Measurements from ENCODE around the gene OLFML2B. TPM values are rescaled to one million over a fixed set of nuclear protein-coding genes. Genes with fewer than 3 reads are reported as not detected.

Gene OLFML2B
- total and polyA plus RNA-seq, 4 donors = 3.0 to 52.2 (median 11.7) TPM

DNA sequence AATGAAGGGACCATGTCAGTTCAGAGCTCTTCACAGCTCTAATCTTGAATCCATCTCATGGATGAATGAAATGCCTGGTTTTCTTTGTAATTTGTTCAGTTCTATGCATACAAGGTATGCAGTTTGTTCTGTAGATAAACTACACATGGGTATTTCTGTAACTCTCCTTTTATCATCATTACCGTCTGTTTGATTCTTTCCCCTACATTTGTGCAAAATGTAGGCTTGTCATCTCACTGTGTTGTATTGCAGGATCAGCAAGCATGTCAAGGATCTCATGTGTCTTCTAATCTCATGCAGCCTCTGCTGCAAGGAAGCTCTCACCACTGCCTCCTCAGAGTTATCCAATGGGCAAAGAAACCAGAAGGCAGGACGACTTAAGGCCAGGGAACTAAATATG, 79.3 kb downstream of the OLFML2B start:
- Histone ChIP-seq H3K9ac (ENCODE audit: insufficient read depth in 1 of 2, low read length in 2 of 2) (no peak overlapping the region), H3K4me3 (no peak overlapping the region), H3K4me1 (ENCODE audit: control insufficient read depth in 5 of 5, insufficient read depth in 5 of 5, low read length in 5 of 5) (peaks cover 0 to 6% (median 3%) of the 10 kb centered on the region in 5 donors), H3K27ac (ENCODE audit: low read depth in 1 of 2, low read length in 1 of 2) (no peak overlapping the region), H3K27me3 (ENCODE audit: control insufficient read depth in 3 of 3, insufficient read depth in 3 of 3, low read length in 2 of 3) (no peaks in the 10 kb centered on the region), H3K36me3 (ENCODE audit: control insufficient read depth in 4 of 4, insufficient read depth in 4 of 4, low read length in 4 of 4) (peaks cover 0 to 12% (median 2%) of the 10 kb centered on the region in 4 donors), H3K9me3 (ENCODE audit: control insufficient read depth in 4 of 4, insufficient read depth in 3 of 4, low read length in 3 of 4) (no peaks in the 10 kb centered on the region)
- no peak for ATAC-seq (ENCODE audit: insufficient read depth, low FRiP score)
- TF ChIP-seq CTCF (IDR thresholded peaks at IDR 0.05; ENCODE audit: control extremely low read depth, extremely low read depth) = no peak
- DNase-seq = no peak
- 88 to 90% methylated on average over 2 of the region's 2 CpGs for WGBS, 2 donors

DNA sequence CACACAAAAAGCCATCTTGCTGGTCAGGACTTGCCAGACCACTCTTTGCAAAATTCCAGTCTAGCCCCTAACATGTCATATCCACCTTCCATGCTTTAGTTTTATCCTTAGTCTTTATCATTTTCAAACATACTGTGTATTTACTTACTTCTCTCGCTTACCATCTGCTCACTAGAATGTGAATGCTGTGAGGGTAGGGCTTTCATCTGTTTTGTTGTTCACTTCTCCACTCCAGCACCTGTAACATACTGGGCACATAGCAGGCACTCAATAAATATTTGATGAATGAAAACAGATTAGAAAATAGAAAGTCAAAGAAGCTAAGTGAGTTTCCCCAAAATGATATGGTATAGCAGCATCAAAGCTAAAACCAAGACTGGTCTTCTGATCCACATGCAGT, 79.9 kb downstream of the OLFML2B start:
- DNase-seq = no peak
- Histone ChIP-seq H3K27me3 (ENCODE audit: control insufficient read depth in 3 of 3, insufficient read depth in 3 of 3, low read length in 2 of 3) (no peaks in the 10 kb centered on the region), H3K4me3 (no peak overlapping the region), H3K36me3 (ENCODE audit: control insufficient read depth in 4 of 4, insufficient read depth in 4 of 4, low read length in 4 of 4) (peaks cover 0 to 12% (median 4%) of the 10 kb centered on the region in 4 donors), H3K27ac (ENCODE audit: low read depth in 1 of 2, low read length in 1 of 2) (no peak overlapping the region), H3K9me3 (ENCODE audit: control insufficient read depth in 4 of 4, insufficient read depth in 3 of 4, low read length in 3 of 4) (no peaks in the 10 kb centered on the region), H3K4me1 (ENCODE audit: control insufficient read depth in 5 of 5, insufficient read depth in 5 of 5, low read length in 5 of 5) (peaks cover 0 to 3% (median 2%) of the 10 kb centered on the region in 5 donors), H3K9ac (ENCODE audit: insufficient read depth in 1 of 2, low read length in 2 of 2) (no peak overlapping the region)
- no peak for TF ChIP-seq CTCF (IDR thresholded peaks at IDR 0.05; ENCODE audit: control extremely low read depth, extremely low read depth)
- ATAC-seq (ENCODE audit: insufficient read depth, low FRiP score) = no peak
- WGBS, 2 donors = 89 to 100% methylated on average over 1 of the region's 1 CpG

DNA sequence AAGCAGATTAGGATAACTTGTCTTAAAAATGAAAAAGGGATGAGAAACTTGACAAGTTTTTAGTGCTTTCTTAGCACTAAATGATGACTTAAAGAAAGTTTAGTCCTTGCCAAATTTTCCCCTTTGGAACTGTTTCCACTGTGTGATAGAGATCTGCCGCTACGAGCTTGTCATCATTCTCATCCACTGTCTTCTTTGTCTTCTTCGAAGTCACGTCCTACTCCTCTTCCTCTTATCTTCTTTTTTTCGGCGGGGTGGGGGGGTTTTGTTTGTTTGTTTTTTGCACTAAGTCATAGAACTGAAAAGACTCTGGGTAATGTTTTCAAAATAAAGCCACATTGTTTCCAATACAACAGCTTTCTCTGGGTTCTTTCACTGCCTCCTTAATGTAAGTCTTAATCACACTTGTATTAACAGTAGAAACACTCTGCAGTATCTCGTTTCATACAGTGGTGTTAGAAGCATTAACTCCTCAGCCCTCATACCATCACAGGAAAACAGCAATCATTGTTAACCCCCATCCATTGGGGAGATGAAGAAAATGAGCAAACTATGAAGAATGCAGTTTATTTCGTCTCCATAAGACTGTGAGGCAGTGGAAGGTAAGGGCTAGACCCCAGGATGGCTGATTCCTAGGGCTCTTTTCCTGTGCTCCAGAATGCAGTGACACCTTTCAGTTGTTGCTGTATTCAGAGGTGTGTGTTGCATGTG, 81.8 kb downstream of the OLFML2B start:
- H3K36me3 ChIP-seq (ENCODE audit: control insufficient read depth in 4 of 4, insufficient read depth in 4 of 4, low read length in 4 of 4) = peaks cover 0 to 12% (median 6%) of the 10 kb centered on the region in 4 donors
- DNase-seq (peak in 1 of 3 donors; percentile 14), ATAC-seq (ENCODE audit: insufficient read depth, low FRiP score) (no peak)
- H3K27me3 ChIP-seq (ENCODE audit: control insufficient read depth in 3 of 3, insufficient read depth in 3 of 3, low read length in 2 of 3) = no peaks in the 10 kb centered on the region
- WGBS, 2 donors = 77 to 86% methylated on average over 8 of the region's 8 CpGs
- no peak overlapping the region for H3K27ac ChIP-seq (ENCODE audit: low read depth in 1 of 2, low read length in 1 of 2)
- TF ChIP-seq CTCF (IDR thresholded peaks at IDR 0.05; ENCODE audit: control extremely low read depth, extremely low read depth) = no peak
- H3K9me3 ChIP-seq (ENCODE audit: control insufficient read depth in 4 of 4, insufficient read depth in 3 of 4, low read length in 3 of 4) = no peaks in the 10 kb centered on the region
- no peak overlapping the region for H3K9ac ChIP-seq (ENCODE audit: insufficient read depth in 1 of 2, low read length in 2 of 2)
- no peak overlapping the region for H3K4me3 ChIP-seq
- H3K4me1 ChIP-seq (ENCODE audit: control insufficient read depth in 5 of 5, insufficient read depth in 5 of 5, low read length in 5 of 5) = peaks cover 0 to 3% (median 0%) of the 10 kb centered on the region in 5 donors
